NCI-H1105 treated with DMSO at 0.1 percent for 48 hours (cell line): Measurements from ENCODE around the gene ATP5F1D.
"Not testable (repeated sequence)": the region's sequence is repeated elsewhere in the genome, so short reads cannot be mapped to it uniquely, and the experiment has no call there.

Source experiments
- DNase-seq: peaks from one replicate; lab custom pipeline; 2025; lab: John Stamatoyannopoulos, UW

ATP5F1D gene

GRCh38 chr19:1241417-1242095 is at the start of gene ATP5F1D:
TSS of gene ATP5F1D (plus strand) at chr19:1241751. CDS start at chr19:1241851, 100 bp downstream.
- peak; percentile 90 for DNase-seq

GRCh38 chr19:1199531-1199930 is 42.0 kb upstream of the ATP5F1D start:
- DNase-seq, result no peak

GRCh38 chr19:1200614-1201013 is 40.9 kb upstream of the ATP5F1D start:
- not testable (repeated sequence) for DNase-seq

- peak; percentile 96 for DNase-seq
These were observed 36.1 kb upstream of the ATP5F1D start, which contains the start of gene STK11 for GRCh38 chr19:1205114-1206099. TSS of gene STK11 (plus strand) at chr19:1205778. CDS start at chr19:1206914, 1,136 bp downstream.

- no peak for DNase-seq
These were observed 35.2 kb upstream of the ATP5F1D start for GRCh38 chr19:1206150-1206863.

- peak; percentile 33 for DNase-seq
These were observed 34.6 kb upstream of the ATP5F1D start for GRCh38 chr19:1206864-1207450.

- DNase-seq, result not testable (repeated sequence)
These were observed 32.7 kb upstream of the ATP5F1D start for GRCh38 chr19:1208830-1209229.

GRCh38 chr19:1210227-1210538 is 31.4 kb upstream of the ATP5F1D start:
- DNase-seq, result no peak

GRCh38 chr19:1211494-1212234 is 29.9 kb upstream of the ATP5F1D start:
- no peak for DNase-seq

GRCh38 chr19:1213391-1214286 is 27.9 kb upstream of the ATP5F1D start:
- DNase-seq, result no peak

GRCh38 chr19:1214299-1214861 is 27.2 kb upstream of the ATP5F1D start:
- DNase-seq, result no peak

- no peak for DNase-seq
These were observed 26.5 kb upstream of the ATP5F1D start for GRCh38 chr19:1214862-1215731.

- DNase-seq, result no peak
These were observed 24.8 kb upstream of the ATP5F1D start for GRCh38 chr19:1216756-1217155.

- DNase-seq, result no peak
These were observed 24.2 kb upstream of the ATP5F1D start for GRCh38 chr19:1217366-1217765.

GRCh38 chr19:1218751-1219567 is 22.6 kb upstream of the ATP5F1D start:
- no peak for DNase-seq

GRCh38 chr19:1219786-1220476 is 21.6 kb upstream of the ATP5F1D start:
- no peak for DNase-seq

GRCh38 chr19:1220477-1220930 is 21.0 kb upstream of the ATP5F1D start:
- no peak for DNase-seq
